Trophoblast cell (in vitro differentiated cells and primary cell): ENCODE data around the gene RAB4B.
"Not testable (repeated sequence)": the region's sequence is repeated elsewhere in the genome, so short reads cannot be mapped to it uniquely, and the experiment has no call there.

Source experiments
- DNase-seq, 2 donors: peaks; one replicate each; pipeline ENCODE4 v3.0.0-alpha.2; 2016
- H2AFZ ChIP-seq: 2 replicates; pipeline ENCODE4 v1.6.1; 2013; ENCODE audit warnings: low read length, moderate library complexity, mild to moderate bottlenecking; ENCODE audit not compliant: insufficient read depth, poor library complexity
- H2AK5ac ChIP-seq: 2 replicates; pipeline ENCODE4 v1.6.1; 2013; ENCODE audit warnings: mild to moderate bottlenecking, low read length
- H2BK120ac ChIP-seq: 2 replicates; pipeline ENCODE4 v1.6.1; 2013; ENCODE audit warnings: low read length, mild to moderate bottlenecking, moderate library complexity; ENCODE audit not compliant: insufficient read depth, poor library complexity
- H2BK12ac ChIP-seq: 2 replicates; pipeline ENCODE4 v1.6.1; 2013; ENCODE audit warnings: mild to moderate bottlenecking, low read length, moderate library complexity
- H2BK5ac ChIP-seq: 2 replicates; pipeline ENCODE4 v1.6.1; 2013; ENCODE audit warnings: low read length, low read depth, moderate library complexity, mild to moderate bottlenecking; ENCODE audit not compliant: poor library complexity
- H3K14ac ChIP-seq: 2 replicates; pipeline ENCODE4 v1.6.1; 2013; ENCODE audit warnings: mild to moderate bottlenecking, low read length
- H3K18ac ChIP-seq: 2 replicates; pipeline ENCODE4 v1.6.1; 2013; ENCODE audit warnings: mild to moderate bottlenecking, low read length
- H3K23ac ChIP-seq: 2 replicates; pipeline ENCODE4 v1.6.1; 2013; ENCODE audit warnings: low read length
- H3K27ac ChIP-seq: 2 replicates; pipeline ENCODE4 v1.5.1; 2013; ENCODE audit warnings: low read depth, mild to moderate bottlenecking, inconsistent platforms, low read length, moderate library complexity
- H3K27me3 ChIP-seq: 2 replicates; pipeline ENCODE4 v1.6.1; 2013; ENCODE audit warnings: inconsistent platforms, mild to moderate bottlenecking, low read length, moderate library complexity; ENCODE audit not compliant: insufficient read depth
- H3K36me3 ChIP-seq, 2 experiments: 1 replicate in 1 of 2; 2 replicates in 1 of 2; pipeline ENCODE4 v1.6.1; 2013; ENCODE audit warnings: low read length in 2 of 2, mild to moderate bottlenecking in 2 of 2, moderate library complexity in 1 of 2; ENCODE audit not compliant: insufficient read depth in 2 of 2, control insufficient read depth in 1 of 2
- H3K4ac ChIP-seq: 2 replicates; pipeline ENCODE4 v1.6.1; 2013; ENCODE audit warnings: low read depth, mild to moderate bottlenecking, low read length, moderate library complexity
- H3K4me1 ChIP-seq, 2 experiments: 1 replicate in 1 of 2; 2 replicates in 1 of 2; pipeline ENCODE4 v1.6.1; 2013; ENCODE audit warnings: low read length in 2 of 2, mild to moderate bottlenecking in 2 of 2, moderate library complexity in 1 of 2; ENCODE audit not compliant: insufficient read depth in 2 of 2, control insufficient read depth in 1 of 2
- H3K4me2 ChIP-seq: 2 replicates; pipeline ENCODE4 v1.6.1; 2013; ENCODE audit warnings: inconsistent platforms, mild to moderate bottlenecking, low read length, moderate library complexity
- H3K4me3 ChIP-seq: 2 replicates; pipeline ENCODE4 v1.5.1; 2013; ENCODE audit warnings: mild to moderate bottlenecking, low read depth, low read length, inconsistent platforms
- H3K79me1 ChIP-seq: one replicate; pipeline ENCODE4 v1.6.1; 2013; ENCODE audit warnings: low read length
- H3K79me2 ChIP-seq: 2 replicates; pipeline ENCODE4 v1.6.1; 2013; ENCODE audit warnings: low read length, mild to moderate bottlenecking; ENCODE audit not compliant: control insufficient read depth, insufficient read depth, poor library complexity
- H3K9ac ChIP-seq: 2 replicates; pipeline ENCODE4 v1.6.1; 2013; ENCODE audit warnings: mild to moderate bottlenecking, low read length
- H3K9me3 ChIP-seq: 2 replicates; pipeline ENCODE4 v1.6.1; 2013; ENCODE audit warnings: low read depth, mild to moderate bottlenecking, control low read depth, inconsistent platforms, low read length; ENCODE audit not compliant: insufficient read depth
- H4K12ac ChIP-seq: 2 replicates; pipeline ENCODE4 v1.6.1; 2013; ENCODE audit warnings: low read depth, mild to moderate bottlenecking, low read length, moderate library complexity
- H4K8ac ChIP-seq: 2 replicates; pipeline ENCODE4 v1.6.1; 2013; ENCODE audit warnings: low read depth, mild to moderate bottlenecking, low read length, moderate library complexity
- H4K91ac ChIP-seq: one replicate; pipeline ENCODE4 v1.6.1; 2013; ENCODE audit warnings: low read depth, mild to moderate bottlenecking, low read length, moderate library complexity
- WGBS: extraction: QIAGEN DNeasy Blood & Tissue Kit; methylation state at CpG from one replicate; pipeline ENCODE4 v1.1.7; 2013; ENCODE audit warnings: missing lambda C conversion rate; ENCODE audit not compliant: insufficient read length, insufficient coverage; ENCODE audit errors: extremely low coverage; 5-methylcytosine and 5-hydroxymethylcytosine counted together

Gene RAB4B

GRCh38 chr19:40843653-40844052 is 65.6 kb downstream of the RAB4B start:
- not testable (repeated sequence) for H3K79me1 ChIP-seq, H3K27me3 ChIP-seq, H3K4me2 ChIP-seq, DNase-seq, H3K4me3 ChIP-seq, H2BK5ac ChIP-seq, H3K36me3 ChIP-seq, H3K27ac ChIP-seq, H3K9me3 ChIP-seq, H3K23ac ChIP-seq, H2BK120ac ChIP-seq, H3K9ac ChIP-seq, H2AK5ac ChIP-seq, H3K4me1 ChIP-seq, H3K79me2 ChIP-seq, H2BK12ac ChIP-seq, H4K91ac ChIP-seq, H2AFZ ChIP-seq, H3K14ac ChIP-seq, H4K12ac ChIP-seq, H4K8ac ChIP-seq, H3K4ac ChIP-seq, H3K18ac ChIP-seq
- WGBS: no CpG with 5 or more reads among the region's 19 CpGs
